Fibroblast of the aortic adventitia (primary cell): ENCODE data around the gene C1orf52. TPM values are rescaled to one million over a fixed set of nuclear protein-coding genes. Genes with fewer than 3 reads are reported as not detected.
A peak's percentile ranks its signal among the peaks of the same experiment; 100 is the strongest.

Experiments
- DNase-seq: peaks from one replicate; pipeline ENCODE4 v3.0.0-alpha.2; 2010; ENCODE audit warnings: low read depth
- H3K4me3 ChIP-seq: 2 replicates; pipeline ENCODE4 v1.5.1; 2011; ENCODE audit warnings: low read depth, mild to moderate bottlenecking, control low read depth, low read length, moderate library complexity
- total RNA-seq: library from RNA; depleted of rRNA; stranded (reverse); fragments of >200 nt; gene quantifications from 2 replicates; pipeline ENCODE4 v1.2.3, GENCODE V29; 2012; ENCODE audit warnings: low replicate concordance
- TF ChIP-seq, protein P1 (sequence below): IDR thresholded peaks from 2 replicates; pipeline ENCODE4 v1.5.1; 2011; ENCODE audit warnings: mild to moderate bottlenecking, low read length, control low read depth, inconsistent platforms; ENCODE audit not compliant: insufficient read depth

C1orf52 gene
- total RNA-seq, result 9.2 and 10.8 TPM in 2 replicates

DNA sequence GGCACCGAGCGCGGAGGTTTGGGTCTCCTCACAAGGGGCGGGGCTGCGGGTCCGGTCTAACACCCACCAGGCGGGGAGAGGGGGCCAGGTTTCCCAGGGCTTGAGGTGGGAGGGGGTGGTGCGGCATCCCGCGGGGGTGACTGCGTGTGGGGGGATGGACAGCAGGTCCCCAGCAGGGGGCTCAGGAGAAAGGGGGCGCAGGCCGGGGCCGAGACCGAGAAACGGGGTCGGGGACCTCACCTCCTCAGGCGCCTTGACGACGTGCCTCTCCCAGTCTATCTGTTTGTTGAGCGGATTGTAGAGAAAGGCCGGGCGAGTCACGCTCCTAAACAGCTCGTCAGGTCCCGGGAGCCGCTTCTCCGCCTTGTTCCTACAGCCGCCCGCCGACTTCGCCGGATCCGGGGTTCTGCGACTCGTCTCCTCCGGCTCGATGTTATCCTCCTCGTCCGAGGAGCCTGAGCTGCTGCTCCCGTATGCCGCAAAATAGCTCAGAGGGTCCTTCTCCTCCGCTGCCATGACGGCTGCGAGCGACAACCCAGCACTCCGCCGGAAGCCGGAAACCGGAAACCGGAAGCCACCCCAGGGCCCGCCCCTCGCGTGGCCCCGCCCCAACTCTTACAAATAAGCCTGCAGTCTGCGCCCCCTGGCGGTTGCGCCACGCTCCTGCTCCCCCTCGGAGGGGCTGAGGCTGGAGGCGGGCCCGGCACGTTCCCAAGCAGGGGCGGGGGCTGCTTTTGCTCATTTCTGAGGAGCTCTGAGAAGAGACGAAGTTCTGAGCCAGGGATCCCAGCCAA is at the start of gene C1orf52:
C1orf52 (minus strand) TSS at position 545 of the 794 bp plus-strand sequence; CDS start at position 516, 29 bp downstream.
- peak within 1 kb of the TSS; percentile 93 for H3K4me3 ChIP-seq
- TF ChIP-seq, protein P1, sequence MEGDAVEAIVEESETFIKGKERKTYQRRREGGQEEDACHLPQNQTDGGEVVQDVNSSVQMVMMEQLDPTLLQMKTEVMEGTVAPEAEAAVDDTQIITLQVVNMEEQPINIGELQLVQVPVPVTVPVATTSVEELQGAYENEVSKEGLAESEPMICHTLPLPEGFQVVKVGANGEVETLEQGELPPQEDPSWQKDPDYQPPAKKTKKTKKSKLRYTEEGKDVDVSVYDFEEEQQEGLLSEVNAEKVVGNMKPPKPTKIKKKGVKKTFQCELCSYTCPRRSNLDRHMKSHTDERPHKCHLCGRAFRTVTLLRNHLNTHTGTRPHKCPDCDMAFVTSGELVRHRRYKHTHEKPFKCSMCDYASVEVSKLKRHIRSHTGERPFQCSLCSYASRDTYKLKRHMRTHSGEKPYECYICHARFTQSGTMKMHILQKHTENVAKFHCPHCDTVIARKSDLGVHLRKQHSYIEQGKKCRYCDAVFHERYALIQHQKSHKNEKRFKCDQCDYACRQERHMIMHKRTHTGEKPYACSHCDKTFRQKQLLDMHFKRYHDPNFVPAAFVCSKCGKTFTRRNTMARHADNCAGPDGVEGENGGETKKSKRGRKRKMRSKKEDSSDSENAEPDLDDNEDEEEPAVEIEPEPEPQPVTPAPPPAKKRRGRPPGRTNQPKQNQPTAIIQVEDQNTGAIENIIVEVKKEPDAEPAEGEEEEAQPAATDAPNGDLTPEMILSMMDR, result peak; percentile 93
- peak; percentile 89 for DNase-seq

DNA sequence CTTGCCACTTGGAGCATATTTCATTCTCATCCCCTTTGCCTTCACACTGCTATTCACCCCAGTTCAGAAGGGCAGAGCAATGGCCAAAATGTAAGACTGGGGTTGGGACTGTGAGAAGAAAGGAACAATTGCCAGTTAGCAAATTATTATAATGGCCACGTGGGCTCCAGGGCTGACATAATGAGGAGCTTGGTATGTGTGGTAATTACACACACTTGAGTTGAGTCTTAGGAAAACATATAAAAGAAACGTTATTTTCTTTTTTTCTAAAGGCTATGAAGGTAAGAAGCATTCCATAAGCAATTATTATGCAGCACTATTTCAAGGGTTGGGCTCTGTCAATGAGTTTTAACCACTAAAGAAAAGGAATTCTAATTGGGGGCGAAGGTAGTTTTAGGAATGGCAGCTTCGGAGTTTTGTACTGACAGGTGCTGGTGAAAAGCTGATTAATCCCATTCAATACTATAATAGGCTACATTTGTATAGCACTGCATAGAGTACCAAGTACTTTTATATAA is 49.4 kb upstream of the C1orf52 start:
- no peak overlapping the region for H3K4me3 ChIP-seq
- no peak for DNase-seq
- TF ChIP-seq, protein P1, result no peak

DNA sequence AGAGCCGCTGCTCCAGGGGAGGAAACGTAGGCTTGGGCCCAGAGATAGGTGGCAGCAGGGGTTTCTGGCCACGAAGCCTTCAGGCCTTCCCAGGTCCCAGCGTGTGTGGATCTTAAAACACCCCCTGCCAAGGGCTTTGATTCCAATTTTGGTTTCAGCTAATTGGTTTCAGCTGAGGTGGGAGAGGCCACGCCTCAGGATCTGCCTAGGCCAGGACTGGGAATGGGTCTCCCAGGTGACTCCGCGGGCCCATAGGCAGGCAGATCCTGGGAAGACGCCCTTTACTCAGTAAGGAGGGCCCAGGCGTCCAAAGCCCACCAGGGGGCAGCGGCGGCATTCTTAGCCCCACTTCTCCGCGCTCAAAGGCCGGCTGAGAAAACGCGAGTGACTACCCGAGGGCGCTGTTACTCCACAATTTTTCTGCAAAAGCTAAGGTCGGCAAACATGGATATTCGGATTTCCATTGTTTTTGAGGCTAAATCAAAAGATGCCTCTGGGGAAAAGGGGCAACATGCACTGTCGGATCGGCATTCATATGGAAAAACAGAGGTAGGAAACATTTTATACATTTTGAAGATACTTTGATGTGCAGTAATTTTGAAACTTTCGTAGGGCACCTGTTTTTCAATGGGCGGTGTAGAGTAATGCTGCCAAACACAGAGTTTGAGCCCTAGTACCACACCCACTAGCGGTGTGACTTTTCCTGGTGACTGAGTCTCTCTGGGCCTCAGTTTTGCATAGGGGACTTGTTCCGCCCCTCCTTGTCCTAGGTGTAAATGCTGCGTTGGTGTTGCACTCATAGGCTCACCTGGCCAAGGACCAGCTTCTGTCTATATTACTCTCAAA is 48.7 kb upstream of the C1orf52 start:
- H3K4me3 ChIP-seq, result no peak overlapping the region
- peak; percentile 92 for DNase-seq
- TF ChIP-seq, protein P1, result peak; percentile 99

DNA sequence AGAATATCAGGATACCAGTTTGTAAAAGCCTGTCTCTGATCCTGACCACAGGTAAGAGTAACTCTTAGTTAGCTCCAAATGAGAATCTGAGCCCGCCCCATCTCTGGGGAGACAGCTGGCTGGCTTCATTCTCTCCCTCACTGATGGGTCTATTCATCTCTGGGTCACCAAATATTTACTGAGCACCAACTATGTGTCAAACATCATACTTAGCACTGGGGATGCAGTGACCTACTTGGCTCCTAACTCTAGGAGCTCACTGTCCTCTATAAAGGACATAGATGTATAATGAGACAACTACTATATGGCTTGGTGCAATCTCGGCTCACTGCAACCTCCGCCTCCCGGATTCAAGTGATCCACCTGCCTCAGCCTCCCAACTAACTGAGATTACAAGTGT is 46.8 kb upstream of the C1orf52 start:
- DNase-seq, result no peak
- TF ChIP-seq, protein P1, result no peak

DNA sequence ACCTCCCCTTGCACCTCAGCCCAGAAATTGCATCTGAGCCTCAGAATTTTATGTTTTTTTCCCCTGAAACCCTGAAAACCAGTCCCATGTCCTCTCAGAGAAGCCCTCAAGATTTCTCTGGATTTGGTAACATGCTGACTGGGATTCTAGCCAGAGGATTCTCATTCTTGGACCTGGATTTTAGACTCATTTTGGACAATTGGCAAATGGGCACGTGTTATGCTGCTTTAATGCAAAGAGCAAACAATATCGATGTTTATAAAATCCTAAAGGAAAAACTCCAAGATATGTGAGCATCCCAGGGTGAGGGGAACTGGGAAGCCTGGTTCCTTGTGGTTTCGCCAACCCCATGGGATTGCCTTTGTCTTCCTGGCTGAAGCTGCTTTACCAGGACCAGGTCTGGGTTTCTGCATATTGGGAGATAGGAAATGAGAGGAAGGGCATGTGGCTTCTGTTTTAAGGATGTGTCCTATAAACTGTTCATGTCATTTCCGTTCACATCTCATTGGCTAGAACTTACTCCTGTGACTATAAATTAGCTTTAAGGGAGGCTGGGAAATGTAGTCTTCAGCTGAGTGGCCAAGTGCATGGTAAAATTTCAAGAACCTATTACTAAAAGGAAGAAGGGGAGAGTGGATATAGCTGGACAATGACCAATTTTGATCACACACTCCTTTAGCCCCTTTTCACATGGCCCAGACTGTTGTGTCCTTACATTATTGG is 44.1 kb upstream of the C1orf52 start:
- TF ChIP-seq, protein P1, result no peak
- no peak for DNase-seq
- H3K4me3 ChIP-seq, result no peak overlapping the region

More for the DNA sequence above, 46.8 kb upstream of the C1orf52 start:
- no peak overlapping the region for H3K4me3 ChIP-seq

DNA sequence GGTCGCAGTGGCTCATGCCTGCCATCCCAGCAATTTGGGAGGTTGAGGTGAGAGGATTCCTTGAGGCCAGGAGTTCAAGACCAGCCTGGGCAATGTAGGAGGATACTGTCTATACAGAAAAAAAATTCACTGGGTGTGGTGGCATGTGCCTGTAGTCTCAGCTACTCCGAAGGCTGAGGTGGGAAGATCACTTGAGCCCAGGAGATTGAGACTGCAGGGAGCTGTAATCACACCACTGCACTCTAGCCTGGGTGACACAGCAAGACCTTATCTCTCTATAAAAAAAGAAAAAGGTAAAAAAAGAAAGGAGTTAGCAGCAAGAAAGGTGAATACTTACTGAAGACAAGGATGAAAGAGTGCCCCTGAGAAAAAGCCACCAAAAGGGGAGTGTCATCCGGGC is 40.7 kb upstream of the C1orf52 start:
- no peak for DNase-seq
- TF ChIP-seq, protein P1, result no peak
- H3K4me3 ChIP-seq, result no peak overlapping the region
